Caco-2 (cell line): Measurements from ENCODE around the gene ATXN7L3. TPM values are rescaled to one million over a fixed set of nuclear protein-coding genes. Genes with fewer than 3 reads are reported as not detected.

Experiments
- BruUV-seq: library from RNA; stranded (reverse); fragments of 400-500 nt; replicated peaks from 2 replicates; lab custom pipeline; 2021; lab: Mats Ljungman, UMichigan
- CTCF ChIA-PET: fragments of 300-600 bp; sonication (Branson Sonifier 250); formaldehyde crosslinking; loops from one replicate; lab custom pipeline; 2022; ENCODE audit warnings: antibody characterized with exemption; lab: Charles Lee
- POLR2A ChIA-PET: fragments of 300-600 bp; sonication (Branson Sonifier 250); formaldehyde crosslinking; loops from one replicate; lab custom pipeline; 2022; ENCODE audit warnings: antibody characterized with exemption; lab: Charles Lee
- DNase-seq, 2 experiments: peaks; one replicate each; pipeline versions ENCODE4 v3.0.0 to v3.0.0-alpha.2; 2020 to 2022
- H3K27me3 ChIP-seq: replicated peaks from 2 replicates; pipeline ENCODE4 v1.6.0; 2011; ENCODE audit warnings: low read length; ENCODE audit not compliant: control insufficient read depth, insufficient read depth
- H3K36me3 ChIP-seq: 2 replicates; pipeline ENCODE4 v1.5.1; 2011; ENCODE audit warnings: low read length; ENCODE audit not compliant: control insufficient read depth, insufficient read depth
- H3K4me1 ChIP-seq: fragments of 250-450 bp; sonication (Bioruptor Pico); 2 replicates; pipeline ENCODE4 v1.5.1; 2020; ENCODE audit warnings: mild to moderate bottlenecking
- H3K4me3 ChIP-seq: 2 replicates; pipeline ENCODE4 v1.5.1; 2011; ENCODE audit warnings: low read depth, mild to moderate bottlenecking, control low read depth, low read length
- H3K9me3 ChIP-seq: fragments of 250-450 bp; sonication (Bioruptor Pico); 2 replicates; pipeline ENCODE4 v1.5.1; 2020; ENCODE audit warnings: mild to moderate bottlenecking, moderate library complexity
- H3K27ac Mint-ChIP-seq: one replicate; pipeline ENCODE4 v1.8.0; 2022; ENCODE audit warnings: mixed read lengths; ENCODE audit not compliant: unreplicated experiment
- H3K27me3 Mint-ChIP-seq: one replicate; pipeline ENCODE4 v1.8.0; 2022; ENCODE audit warnings: mixed read lengths; ENCODE audit not compliant: insufficient read depth, unreplicated experiment
- H3K36me3 Mint-ChIP-seq: one replicate; pipeline ENCODE4 v1.8.0; 2022; ENCODE audit warnings: mild to moderate bottlenecking, mixed read lengths; ENCODE audit not compliant: insufficient read depth, unreplicated experiment
- H3K4me1 Mint-ChIP-seq: one replicate; pipeline ENCODE4 v1.8.0; 2022; ENCODE audit warnings: low read depth, mixed read lengths; ENCODE audit not compliant: unreplicated experiment
- H3K4me3 Mint-ChIP-seq: one replicate; pipeline ENCODE4 v1.8.0; 2022; ENCODE audit warnings: mild to moderate bottlenecking, moderate library complexity, mixed read lengths; ENCODE audit not compliant: unreplicated experiment
- H3K9me3 Mint-ChIP-seq: one replicate; pipeline ENCODE4 v1.8.0; 2022; ENCODE audit warnings: mixed read lengths; ENCODE audit not compliant: unreplicated experiment
- CTCF ChIP-seq, 2 experiments: fragments of 200-600 bp in 1 of 2; IDR thresholded peaks; 1 replicate in 1 of 2; 2 replicates in 1 of 2; pipeline versions ENCODE4 v1.5.1 to v1.8.0; 2011 to 2022; ENCODE audit warnings: antibody characterized with exemption in 1 of 2, control low read depth in 1 of 2, inconsistent platforms in 1 of 2, low read depth in 1 of 2, low read length in 1 of 2, mild to moderate bottlenecking in 1 of 2, moderate library complexity in 1 of 2; ENCODE audit not compliant: insufficient read depth in 1 of 2, severe bottlenecking in 1 of 2, unreplicated experiment in 1 of 2
- intact Hi-C: fragments of 100-400 bp; cut with micrococcal nuclease; formaldehyde crosslinking; loops from one replicate; pipeline ENCODE4 v1.10.0; 2022; ENCODE audit not compliant: unreplicated experiment
- total RNA-seq: library from RNA; stranded (reverse); gene quantifications from 2 replicates; pipeline ENCODE4 v1.2.3, GENCODE V29; 2022

The ATXN7L3 gene
- total RNA-seq, 1 experiment from 2014 or later, result 92.0 TPM

GRCh38 chr17:44164476-44164875, 35.2 kb downstream of the ATXN7L3 start:
- no peak for DNase-seq
- intact Hi-C loops, result no loop called here
- Mint-ChIP-seq H3K27me3 (no peaks in the 10 kb centered on the region), H3K27ac (no peak overlapping the region), H3K4me3 (no peak overlapping the region), H3K9me3 (no peaks in the 10 kb centered on the region), H3K4me1 (peaks cover 12% of the 10 kb centered on the region), H3K36me3 (peaks cover 16% of the 10 kb centered on the region)
- ChIA-PET CTCF (no interaction called here), POLR2A (no interaction called here)
- Histone ChIP-seq H3K4me3 (no peak overlapping the region), H3K36me3 (no peaks in the 10 kb centered on the region), H3K4me1 (peaks cover 6% of the 10 kb centered on the region; the same call in 1 of the 2 replicates), H3K9me3 (no peaks in the 10 kb centered on the region), H3K27me3 (no peaks in the 10 kb centered on the region)
- no TSS peak for BruUV-seq
- no peak for TF ChIP-seq CTCF (IDR thresholded peaks at IDR 0.05; ENCODE audit: insufficient read depth in 1 of 2, low read depth in 1 of 2, low read length in 1 of 2, severe bottlenecking in 1 of 2, unreplicated experiment in 1 of 2)

GRCh38 chr17:44159519-44160210, 40.0 kb downstream of the ATXN7L3 start:
- Mint-ChIP-seq H3K4me3 (no peak overlapping the region), H3K27me3 (no peaks in the 10 kb centered on the region), H3K9me3 (no peaks in the 10 kb centered on the region), H3K4me1 (no peaks in the 10 kb centered on the region), H3K27ac (no peak overlapping the region), H3K36me3 (peaks cover 36% of the 10 kb centered on the region)
- H3K9me3 ChIP-seq, result no peaks in the 10 kb centered on the region
- BruUV-seq, result no TSS peak
- intact Hi-C loops, result no loop called here
- H3K27me3 ChIP-seq, result no peaks in the 10 kb centered on the region
- no peak overlapping the region for H3K4me3 ChIP-seq
- DNase-seq, result no peak
- peaks cover 3% of the 10 kb centered on the region for H3K36me3 ChIP-seq
- ChIA-PET POLR2A (no interaction called here), CTCF (no interaction called here)
- H3K4me1 ChIP-seq, result no peaks in the 10 kb centered on the region
- no peak for TF ChIP-seq CTCF (IDR thresholded peaks at IDR 0.05; ENCODE audit: insufficient read depth in 1 of 2, low read depth in 1 of 2, low read length in 1 of 2, severe bottlenecking in 1 of 2, unreplicated experiment in 1 of 2)

- no peaks in the 10 kb centered on the region for H3K27me3 Mint-ChIP-seq
- Histone ChIP-seq H3K36me3 (peaks cover 3% of the 10 kb centered on the region), H3K27me3 (no peaks in the 10 kb centered on the region), H3K4me1 (no peaks in the 10 kb centered on the region), H3K9me3 (no peaks in the 10 kb centered on the region), H3K4me3 (no peak overlapping the region)
- DNase-seq, result no peak
- CTCF ChIA-PET, result interaction anchor here (0.8 to 1.7 kb wide), 2 partner anchors 11 to 13 kb away, joined by 3 to 9 read pairs; no protein-coding TSS in a partner anchor
- no TSS peak for BruUV-seq
- H3K36me3 Mint-ChIP-seq, result peaks cover 45% of the 10 kb centered on the region
- intact Hi-C loops, result no loop called here
- TF ChIP-seq CTCF (IDR thresholded peaks at IDR 0.05; ENCODE audit: insufficient read depth in 1 of 2, low read depth in 1 of 2, low read length in 1 of 2, severe bottlenecking in 1 of 2, unreplicated experiment in 1 of 2), result no peak
- no peaks in the 10 kb centered on the region for H3K4me1 Mint-ChIP-seq
- no peaks in the 10 kb centered on the region for H3K9me3 Mint-ChIP-seq
- H3K4me3 Mint-ChIP-seq, result no peak overlapping the region
- POLR2A ChIA-PET, result no interaction called here
- H3K27ac Mint-ChIP-seq, result peak overlapping the region; percentile 46
Observed at GRCh38 chr17:44155488-44155887, 44.2 kb downstream of the ATXN7L3 start.
